HEK293T (cell line): Measurements from ENCODE around the gene ARMH3.

Experiments
- ELF4 ChIP-seq: fragments of 450-650 bp; IDR thresholded peaks from 2 replicates; pipeline ENCODE4 v1.6.1; 2017; ENCODE audit warnings: antibody characterized with exemption
- FOXA1 ChIP-seq: fragments of 450-650 bp; IDR thresholded peaks from 2 replicates; pipeline ENCODE4 v1.6.1; 2016; ENCODE audit warnings: mild to moderate bottlenecking
- SUZ12 ChIP-seq: fragments of 450-650 bp; IDR thresholded peaks from 2 replicates; pipeline ENCODE4 v1.6.1; 2016; ENCODE audit warnings: mild to moderate bottlenecking

GRCh38 chr10:102009801-102010425, 46.1 kb downstream of the ARMH3 start:
- TF ChIP-seq SUZ12: no peak
- no peak for TF ChIP-seq ELF4
- no peak for TF ChIP-seq FOXA1
